Left renal pelvis (tissue), 4 donors: ENCODE data around the gene PRSS21. TPM values are rescaled to one million over a fixed set of nuclear protein-coding genes. Genes with fewer than 3 reads are reported as not detected.

Experiments
- DNase-seq, 4 donors: peaks; one replicate each; pipeline ENCODE4 v3.0.0-alpha.2; 2013; ENCODE audit warnings: low read depth in 4 of 4, low spot score in 3 of 4
- polyA plus RNA-seq, 4 donors: library from polyadenylated mRNA; unstranded; fragments of 120-200 nt; gene quantifications; one replicate each; pipeline ENCODE4 v1.2.1, GENCODE V29; 2013; ENCODE audit not compliant: insufficient read length in 4 of 4

Gene PRSS21
- polyA plus RNA-seq, 4 donors: 0.44 TPM; not detected in 3

- DNase-seq: no peak
Measured at GRCh38 chr16:2859686-2860265, 42.7 kb downstream of the PRSS21 start.

GRCh38 chr16:2860826-2861567, 44.0 kb downstream of the PRSS21 start:
- DNase-seq: no peak

GRCh38 chr16:2865651-2866050, 48.6 kb downstream of the PRSS21 start:
- no peak for DNase-seq

- DNase-seq: no peak
Measured at GRCh38 chr16:2866431-2866830, 49.4 kb downstream of the PRSS21 start.

- no peak for DNase-seq
Measured at GRCh38 chr16:2867661-2867986, 50.6 kb downstream of the PRSS21 start.

- peak; percentile 79 to 82 (median 81) for DNase-seq
Measured at GRCh38 chr16:2867987-2868789, 51.2 kb downstream of the PRSS21 start.

Other genes starting within 250 kb of the PRSS21 start
- 10 to 100 TPM; 19.2 to 26.0 (median 24.0) TPM for gene KCTD5, start 134.7 kb upstream of the PRSS21 start, polyA plus RNA-seq
- gene PRSS27, start 97.0 kb upstream of the PRSS21 start, polyA plus RNA-seq: 1 to 10 TPM in 2 of 4 donors, under 1 TPM in 2; 0.73 to 1.9 (median 1.0) TPM
- gene SRRM2, start 64.6 kb upstream of the PRSS21 start, polyA plus RNA-seq: 100 to 1,000 TPM; 437 to 838 (median 600) TPM
- gene ELOB, start 40.0 kb upstream of the PRSS21 start, polyA plus RNA-seq: 100 to 1,000 TPM; 211 to 300 (median 224) TPM
- gene PRSS33, start 29.7 kb upstream of the PRSS21 start, polyA plus RNA-seq: under 1 TPM in 3 of 4 donors, not detected in 1; 0.18 to 0.80 (median 0.20) TPM
- not detected for gene PRSS41, start 18.8 kb upstream of the PRSS21 start, polyA plus RNA-seq
- under 1 TPM in 3 of 4 donors, not detected in 1; 0.42 to 0.50 (median 0.47) TPM for gene ZG16B, start 13.1 kb downstream of the PRSS21 start, polyA plus RNA-seq
- gene PRSS22, start 40.9 kb downstream of the PRSS21 start, polyA plus RNA-seq: 10 to 100 TPM in 1 of 4 donors, 1 to 10 TPM in 2, under 1 TPM in 1; 0.35 to 14.5 (median 6.9) TPM
- 10 to 100 TPM; 21.1 to 30.0 (median 23.1) TPM for gene FLYWCH2, start 66.0 kb downstream of the PRSS21 start, polyA plus RNA-seq
- gene FLYWCH1, start 94.7 kb downstream of the PRSS21 start, polyA plus RNA-seq: 10 to 100 TPM; 14.9 to 35.3 (median 18.5) TPM
- 1 to 10 TPM in 3 of 4 donors, not detected in 1; 1.4 to 2.2 (median 1.4) TPM for gene KREMEN2, start 147.0 kb downstream of the PRSS21 start, polyA plus RNA-seq
- 10 to 100 TPM in 2 of 4 donors, 1 to 10 TPM in 2; 7.0 to 10.8 (median 9.8) TPM for gene PAQR4, start 152.1 kb downstream of the PRSS21 start, polyA plus RNA-seq
- 10 to 100 TPM; 13.1 to 26.8 (median 16.5) TPM for gene PKMYT1, start 163.2 kb downstream of the PRSS21 start, polyA plus RNA-seq
- gene CLDN9, start 195.7 kb downstream of the PRSS21 start, polyA plus RNA-seq: 1 to 10 TPM in 3 of 4 donors, under 1 TPM in 1; 0.87 to 4.7 (median 2.3) TPM
- 10 to 100 TPM in 3 of 4 donors, 1 to 10 TPM in 1; 1.1 to 38.0 (median 32.7) TPM for gene CLDN6, start 200.9 kb downstream of the PRSS21 start, polyA plus RNA-seq
- 10 to 100 TPM in 2 of 4 donors, 1 to 10 TPM in 2; 4.4 to 19.3 (median 10.7) TPM for gene TNFRSF12A, start 203.1 kb downstream of the PRSS21 start, polyA plus RNA-seq
- 100 to 1,000 TPM in 1 of 4 donors, 10 to 100 TPM in 3; 61.3 to 102 (median 72.0) TPM for gene HCFC1R1, start 206.7 kb downstream of the PRSS21 start, polyA plus RNA-seq
- 10 to 100 TPM; 22.9 to 36.2 (median 28.0) TPM for gene THOC6, start 206.8 kb downstream of the PRSS21 start, polyA plus RNA-seq
- gene BICDL2, start 219.7 kb downstream of the PRSS21 start, polyA plus RNA-seq: 1 to 10 TPM in 3 of 4 donors, under 1 TPM in 1; 0.07 to 7.7 (median 2.6) TPM
- 1 to 10 TPM in 3 of 4 donors, under 1 TPM in 1; 0.67 to 2.7 (median 1.5) TPM for gene MMP25, start 229.3 kb downstream of the PRSS21 start, polyA plus RNA-seq
- gene IL32, start 248.4 kb downstream of the PRSS21 start, polyA plus RNA-seq: 10 to 100 TPM; 35.1 to 45.5 (median 36.3) TPM